Fibroblast of the aortic adventitia (primary cell): ENCODE results near the gene KRAS. TPM values are rescaled to one million over a fixed set of nuclear protein-coding genes. Genes with fewer than 3 reads are reported as not detected.

Experiments
- DNase-seq: peaks from one replicate; pipeline ENCODE4 v3.0.0-alpha.2; 2010; ENCODE audit warnings: low read depth
- H3K4me3 ChIP-seq: 2 replicates; pipeline ENCODE4 v1.5.1; 2011; ENCODE audit warnings: low read depth, mild to moderate bottlenecking, control low read depth, low read length, moderate library complexity
- total RNA-seq: library from RNA; depleted of rRNA; stranded (reverse); fragments of >200 nt; gene quantifications from 2 replicates; pipeline ENCODE4 v1.2.3, GENCODE V29; 2012; ENCODE audit warnings: low replicate concordance
- TF ChIP-seq, protein P1 (sequence below): IDR thresholded peaks from 2 replicates; pipeline ENCODE4 v1.5.1; 2011; ENCODE audit warnings: mild to moderate bottlenecking, low read length, control low read depth, inconsistent platforms; ENCODE audit not compliant: insufficient read depth

KRAS gene
- total RNA-seq, 1 donor: 18.6 TPM

DNA sequence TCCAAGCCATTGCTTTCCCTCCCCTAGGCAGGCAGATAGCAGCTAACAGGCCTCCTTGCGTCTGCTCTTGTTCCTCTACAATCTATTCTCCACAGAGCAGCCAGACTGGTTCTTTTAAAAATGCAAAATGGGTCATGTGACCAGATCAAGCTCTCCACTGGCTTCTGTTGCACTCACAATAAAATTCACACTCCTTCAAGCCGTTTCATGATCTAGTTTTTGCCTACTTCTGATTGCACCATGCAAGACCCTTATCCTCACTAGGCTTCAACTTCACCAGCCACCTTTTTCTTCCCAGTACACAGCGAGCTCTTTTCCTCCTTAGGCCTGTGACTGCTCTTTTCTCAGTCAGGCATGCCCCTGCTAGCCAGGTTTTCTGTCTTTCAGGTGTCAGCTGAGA lies 6.1 kb upstream of the KRAS start:
- DNase-seq: no peak
- TF ChIP-seq, protein P1, sequence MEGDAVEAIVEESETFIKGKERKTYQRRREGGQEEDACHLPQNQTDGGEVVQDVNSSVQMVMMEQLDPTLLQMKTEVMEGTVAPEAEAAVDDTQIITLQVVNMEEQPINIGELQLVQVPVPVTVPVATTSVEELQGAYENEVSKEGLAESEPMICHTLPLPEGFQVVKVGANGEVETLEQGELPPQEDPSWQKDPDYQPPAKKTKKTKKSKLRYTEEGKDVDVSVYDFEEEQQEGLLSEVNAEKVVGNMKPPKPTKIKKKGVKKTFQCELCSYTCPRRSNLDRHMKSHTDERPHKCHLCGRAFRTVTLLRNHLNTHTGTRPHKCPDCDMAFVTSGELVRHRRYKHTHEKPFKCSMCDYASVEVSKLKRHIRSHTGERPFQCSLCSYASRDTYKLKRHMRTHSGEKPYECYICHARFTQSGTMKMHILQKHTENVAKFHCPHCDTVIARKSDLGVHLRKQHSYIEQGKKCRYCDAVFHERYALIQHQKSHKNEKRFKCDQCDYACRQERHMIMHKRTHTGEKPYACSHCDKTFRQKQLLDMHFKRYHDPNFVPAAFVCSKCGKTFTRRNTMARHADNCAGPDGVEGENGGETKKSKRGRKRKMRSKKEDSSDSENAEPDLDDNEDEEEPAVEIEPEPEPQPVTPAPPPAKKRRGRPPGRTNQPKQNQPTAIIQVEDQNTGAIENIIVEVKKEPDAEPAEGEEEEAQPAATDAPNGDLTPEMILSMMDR: no peak
- H3K4me3 ChIP-seq: no peak overlapping the region

DNA sequence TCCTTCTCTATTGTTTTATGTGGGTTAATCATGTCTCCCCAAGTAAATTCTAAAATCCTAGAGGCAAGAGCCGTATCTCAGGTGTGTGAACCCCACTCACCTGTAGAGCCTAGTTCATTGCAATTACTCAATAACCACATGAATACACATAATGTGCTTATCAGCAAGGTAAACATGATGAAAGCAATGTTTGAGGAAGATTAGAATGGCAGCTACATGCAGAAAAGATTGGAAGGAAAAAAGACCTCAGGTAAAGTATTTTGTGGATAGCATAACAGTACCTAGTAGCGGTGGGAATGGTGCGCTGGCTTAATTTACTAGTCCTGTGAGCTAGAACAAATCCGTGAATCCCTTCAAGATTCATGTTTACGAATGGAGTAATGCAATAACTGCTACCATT lies 5.3 kb upstream of the KRAS start:
- DNase-seq: no peak
- TF ChIP-seq, protein P1: no peak
- no peak overlapping the region for H3K4me3 ChIP-seq

GRCh38 chr12:25254271-25254880 lies 3.6 kb upstream of the KRAS start:
- H3K4me3 ChIP-seq: no peak overlapping the region
- TF ChIP-seq, protein P1: no peak
- DNase-seq: no peak

- no peak overlapping the region for H3K4me3 ChIP-seq
- no peak for DNase-seq
- TF ChIP-seq, protein P1: no peak
These were observed 2.8 kb upstream of the KRAS start for GRCh38 chr12:25253371-25254068.

DNA sequence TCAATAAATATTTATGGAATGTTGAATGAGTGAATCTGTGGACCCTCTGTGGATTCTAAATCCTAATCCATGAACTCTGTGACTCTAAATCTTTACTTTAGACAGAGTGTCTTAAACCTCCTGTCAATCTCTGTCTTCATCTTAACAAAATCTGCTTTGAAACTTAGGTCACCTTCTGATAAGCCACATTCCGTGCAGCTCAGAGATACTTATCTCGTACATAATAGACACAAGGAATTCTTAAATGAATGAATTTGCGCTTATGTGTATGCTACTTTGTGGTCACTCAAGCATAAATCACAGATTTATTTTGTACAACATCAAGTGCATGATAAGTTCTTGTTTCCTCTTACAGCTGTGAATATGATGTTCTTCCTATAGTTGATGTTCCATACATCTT lies 2.2 kb upstream of the KRAS start:
- no peak overlapping the region for H3K4me3 ChIP-seq
- no peak for DNase-seq
- TF ChIP-seq, protein P1: no peak

DNA sequence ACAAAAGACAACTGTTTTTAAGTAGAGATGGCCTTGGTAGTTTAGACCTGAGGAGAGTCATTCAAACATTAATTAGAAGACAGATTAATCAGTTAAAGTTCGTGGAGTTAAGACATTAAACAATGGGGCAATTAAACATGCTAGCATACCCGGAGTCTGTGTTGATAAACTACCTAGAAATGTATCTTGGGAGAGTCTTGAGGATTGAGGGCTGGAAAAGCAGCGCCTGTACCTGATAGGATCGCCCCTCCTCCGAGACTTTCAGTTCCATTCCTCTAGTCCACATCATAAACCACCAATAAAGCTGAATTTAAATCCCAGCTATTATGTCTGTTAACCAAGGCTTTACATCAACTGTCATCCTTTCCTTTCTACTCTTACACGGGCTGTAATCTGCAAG lies 1.0 kb upstream of the KRAS start:
- no peak overlapping the region for H3K4me3 ChIP-seq
- no peak for DNase-seq
- TF ChIP-seq, protein P1: no peak
